GM21390 (cell line): ENCODE data around the gene PROK1.

Experiments
- ATAC-seq: cut with Tn5 transposase; IDR thresholded peaks from one replicate; pipeline ENCODE4 v1.9.1; 2021; ENCODE audit not compliant: unreplicated experiment

Gene PROK1

DNA sequence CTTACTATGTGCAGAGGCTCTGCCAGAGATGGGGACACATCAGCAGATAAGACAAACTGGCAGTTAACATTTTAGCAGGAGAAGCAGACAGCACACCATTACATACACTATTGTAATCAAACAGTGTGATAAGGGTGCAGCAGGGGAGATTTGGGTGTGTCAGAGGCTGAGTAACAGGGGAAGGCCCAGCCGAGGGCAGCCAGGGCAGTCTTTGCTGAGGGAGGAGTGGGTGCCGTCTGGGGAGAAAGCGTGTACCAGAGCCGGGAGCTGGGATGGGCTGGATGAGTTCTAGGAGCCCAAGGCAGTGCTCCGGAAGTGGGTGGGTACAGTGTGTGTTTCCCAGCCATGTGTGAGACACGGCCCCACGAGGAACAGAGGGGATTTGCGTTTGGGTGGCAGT, 36.8 kb downstream of the PROK1 start:
- no peak for ATAC-seq

DNA sequence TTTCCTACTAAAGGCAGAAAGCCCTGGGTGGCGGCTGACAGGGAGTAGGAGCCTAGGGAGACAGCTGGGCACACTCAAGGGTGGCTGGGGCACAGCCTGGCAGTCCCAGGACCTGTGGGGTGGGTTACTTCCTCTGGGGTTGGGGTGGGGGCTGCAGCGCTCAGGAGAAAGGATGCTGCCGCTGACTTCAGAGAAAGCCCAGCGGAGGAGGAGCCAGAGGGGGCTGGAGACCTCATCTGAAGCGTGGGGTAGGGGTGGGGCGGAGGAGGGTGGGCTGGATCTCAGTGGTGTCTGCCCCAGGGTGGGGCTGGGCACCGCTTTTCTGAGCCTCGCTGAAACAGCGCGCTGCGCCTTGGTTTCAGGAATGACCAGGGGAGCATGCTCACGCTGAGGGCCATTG, 37.2 kb downstream of the PROK1 start:
- no peak for ATAC-seq

DNA sequence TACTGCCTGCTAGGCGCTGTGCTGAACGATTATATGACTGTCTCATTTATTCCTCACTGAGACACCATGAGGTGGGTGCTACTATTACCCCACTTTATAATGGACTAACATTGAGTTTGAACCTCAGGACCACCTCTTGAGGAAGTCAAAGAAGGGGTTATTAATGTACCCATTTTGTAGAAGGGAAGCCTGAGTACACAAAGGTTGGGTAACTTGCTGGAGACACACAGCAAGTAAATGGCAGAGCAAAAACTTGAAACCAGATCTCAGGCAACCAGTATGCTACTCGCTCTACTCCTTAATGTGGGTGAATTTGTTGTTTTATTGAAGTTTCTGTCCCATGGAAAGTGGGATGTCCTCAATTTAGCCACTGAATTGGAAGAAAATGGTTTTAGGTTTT, 37.9 kb downstream of the PROK1 start:
- no peak for ATAC-seq

DNA sequence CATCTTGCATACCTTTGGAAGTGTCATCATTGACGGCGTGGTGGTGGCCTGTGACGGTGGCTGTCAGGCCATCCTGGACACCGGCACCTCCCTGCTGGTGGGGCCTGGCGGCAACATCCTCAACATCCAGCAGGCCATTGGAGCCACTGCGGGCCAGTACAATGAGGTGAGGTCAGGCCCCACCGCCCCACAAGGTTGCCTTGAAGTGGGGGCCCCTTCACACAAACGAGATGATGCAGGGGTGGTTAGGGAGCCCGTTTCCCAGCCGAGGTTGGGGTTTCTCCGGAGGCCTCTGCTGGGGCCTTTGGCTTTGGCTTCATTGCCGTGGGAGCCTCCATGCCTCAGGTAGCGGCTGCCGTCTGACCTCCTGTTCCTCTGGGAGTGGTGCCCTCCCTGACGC, 38.5 kb downstream of the PROK1 start:
- no peak for ATAC-seq

DNA sequence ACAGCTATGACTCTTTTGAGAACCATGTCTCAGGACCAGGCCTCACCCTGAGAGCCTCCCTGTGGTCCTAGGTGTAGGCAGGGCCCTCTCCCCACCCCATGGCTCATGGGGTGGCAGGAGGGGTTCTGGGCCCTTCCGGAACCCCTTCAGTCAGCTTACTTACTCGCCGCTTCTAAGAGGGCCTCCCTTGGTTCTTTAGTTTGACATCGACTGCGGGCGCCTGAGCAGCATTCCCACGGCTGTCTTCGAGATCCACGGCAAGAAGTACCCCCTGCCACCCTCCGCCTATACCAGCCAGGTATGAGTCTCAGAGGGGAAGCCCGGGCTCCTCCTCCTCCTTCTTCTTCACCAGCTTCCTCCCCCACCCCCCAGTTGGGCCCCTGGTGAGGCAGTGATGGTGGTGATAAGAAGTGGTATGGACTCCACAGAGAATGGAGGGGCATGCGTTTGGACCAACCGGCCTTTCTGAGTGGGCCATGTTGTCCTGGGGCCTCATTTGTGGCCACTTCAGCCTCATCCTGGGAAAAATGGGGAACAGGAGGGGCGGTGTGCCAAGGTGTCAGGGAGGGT, 39.1 kb downstream of the PROK1 start:
- ATAC-seq: no peak

DNA sequence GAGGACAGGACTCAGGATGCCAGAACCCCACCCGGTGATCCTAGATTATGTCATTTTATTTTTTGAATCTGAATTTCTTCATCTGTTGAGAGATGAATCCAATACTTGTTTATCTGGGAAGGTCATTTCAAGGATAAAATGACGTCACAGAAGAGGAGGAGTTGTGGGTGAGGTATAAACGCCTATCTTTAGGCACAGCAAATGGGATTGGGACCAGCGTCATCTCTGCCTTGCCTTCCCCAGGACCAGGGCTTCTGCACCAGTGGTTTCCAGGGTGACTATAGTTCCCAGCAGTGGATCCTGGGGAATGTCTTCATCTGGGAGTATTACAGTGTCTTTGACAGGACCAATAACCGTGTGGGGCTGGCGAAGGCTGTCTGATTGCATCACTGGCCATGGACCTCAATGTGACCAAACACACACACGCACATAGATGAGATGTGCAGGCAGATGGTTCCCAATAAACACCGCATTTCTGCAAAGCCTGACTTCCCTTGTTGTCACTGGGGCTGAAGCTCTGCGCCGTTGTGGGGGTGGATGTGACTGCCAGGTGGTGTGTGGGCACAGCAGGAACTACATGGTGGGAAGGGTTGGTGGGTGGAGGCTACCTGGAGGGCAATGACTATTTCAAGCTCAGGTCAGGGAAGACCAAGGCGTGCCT, 40.0 kb downstream of the PROK1 start:
- no peak for ATAC-seq

DNA sequence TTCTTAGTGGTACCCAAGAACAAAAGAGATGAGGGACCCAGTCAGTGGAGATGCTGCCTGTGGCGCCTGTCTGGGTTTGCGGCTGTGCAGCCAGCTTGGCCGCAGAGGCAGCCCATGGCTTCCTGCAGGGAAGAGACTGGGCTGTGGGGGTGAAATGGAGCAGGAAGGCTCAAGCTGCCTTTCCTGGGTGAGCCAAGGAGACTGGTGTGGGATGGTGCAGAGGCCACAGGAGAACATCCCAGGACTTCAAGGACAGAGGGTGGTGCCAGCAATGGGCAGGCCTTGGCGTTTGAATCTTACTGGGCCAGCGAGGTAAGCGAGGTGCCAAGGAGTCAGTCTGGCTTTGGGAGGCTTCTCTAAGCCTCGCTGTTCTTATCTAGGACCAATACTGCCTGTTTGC, 41.6 kb downstream of the PROK1 start:
- no peak for ATAC-seq

DNA sequence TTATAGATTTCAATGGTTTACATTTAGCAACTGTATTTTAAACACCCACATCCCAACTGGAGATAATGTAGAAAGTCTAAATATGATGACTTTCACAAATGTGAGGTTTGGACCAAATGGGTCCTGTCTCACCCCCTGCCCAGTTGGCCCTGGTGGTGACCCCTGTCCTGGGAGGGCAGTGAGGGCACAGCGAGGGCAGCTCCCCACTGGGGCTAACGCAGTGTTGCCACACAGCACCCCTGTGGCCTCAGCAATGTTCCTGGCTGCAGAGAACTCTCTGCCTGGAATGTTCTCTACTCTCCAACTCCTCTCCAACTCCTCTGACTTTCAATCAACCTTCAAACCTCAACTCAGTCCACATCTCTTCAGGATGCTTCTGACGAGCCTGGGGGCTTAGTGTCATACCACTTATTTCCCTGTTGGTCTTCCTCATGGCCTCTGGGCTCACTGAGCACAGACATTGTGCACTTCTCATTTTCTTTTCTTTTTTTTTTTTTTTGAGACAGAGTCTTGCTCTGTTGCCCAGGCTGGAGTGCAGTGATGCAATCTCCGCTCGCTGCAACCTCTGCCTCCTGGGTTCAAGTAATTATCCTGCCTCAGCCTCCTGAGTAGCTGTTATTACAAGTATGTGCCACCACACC, 42.2 kb downstream of the PROK1 start:
- ATAC-seq: no peak

DNA sequence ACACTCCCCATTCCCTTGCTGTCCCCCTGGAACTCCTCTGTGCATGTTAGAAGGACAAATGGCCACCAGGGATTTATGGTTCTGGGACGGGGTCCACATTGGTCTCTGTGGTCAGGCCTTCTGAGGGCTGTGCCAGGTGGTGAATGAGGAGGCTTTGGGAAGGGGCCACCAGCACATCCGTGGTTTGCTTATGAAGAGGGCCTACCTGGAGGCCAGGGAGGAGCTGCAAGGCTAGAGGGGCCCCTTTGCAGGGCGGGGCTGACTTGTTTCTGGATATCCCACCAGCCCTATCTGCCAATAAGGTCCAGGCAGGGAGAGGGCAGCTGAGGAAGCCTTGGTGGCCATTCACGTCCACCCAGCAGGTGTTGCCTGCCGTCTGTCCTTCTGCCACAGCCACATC, 43.1 kb downstream of the PROK1 start:
- ATAC-seq: no peak

DNA sequence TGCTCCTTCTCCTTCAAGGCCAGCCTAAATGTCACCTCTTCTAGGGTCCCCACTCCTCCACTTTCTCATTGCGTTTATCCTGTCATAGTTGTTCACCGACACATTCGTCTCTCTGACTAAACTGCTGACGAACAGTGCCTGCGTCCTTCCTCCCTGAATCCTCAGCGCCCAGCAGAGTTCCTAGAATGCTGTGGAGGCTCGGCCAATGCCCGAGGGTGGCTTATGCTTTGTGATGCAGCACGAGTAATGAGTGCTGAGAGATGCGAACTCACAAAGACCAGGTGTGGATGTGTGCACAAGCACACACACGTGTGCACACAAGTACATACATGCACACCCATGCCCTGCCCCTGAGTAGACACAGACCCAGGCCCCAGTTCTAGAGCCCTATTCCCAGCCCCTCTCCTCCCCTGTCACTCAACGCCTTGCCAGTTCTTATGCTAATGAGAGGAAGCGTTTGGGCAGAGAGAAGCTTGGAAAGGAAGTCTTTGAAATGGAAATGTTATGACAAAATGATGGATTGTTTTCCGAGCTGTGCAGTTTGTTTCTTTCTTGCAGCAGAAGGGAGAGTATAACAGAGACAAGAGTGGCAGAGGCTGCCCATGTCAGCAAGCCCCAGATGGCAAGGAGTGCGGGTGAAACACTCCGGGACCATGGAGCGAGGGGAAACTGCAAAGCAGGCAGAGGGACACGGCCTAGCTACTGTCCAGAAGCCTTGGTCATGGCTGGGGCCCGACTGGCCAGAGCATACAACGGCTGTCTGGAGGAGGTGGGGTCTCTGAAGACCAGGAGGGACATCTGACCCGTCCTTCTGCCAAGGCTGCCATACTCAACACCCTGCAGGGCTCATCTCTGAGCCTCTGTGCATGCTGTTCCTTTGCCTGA, 43.8 kb downstream of the PROK1 start:
- ATAC-seq: no peak

DNA sequence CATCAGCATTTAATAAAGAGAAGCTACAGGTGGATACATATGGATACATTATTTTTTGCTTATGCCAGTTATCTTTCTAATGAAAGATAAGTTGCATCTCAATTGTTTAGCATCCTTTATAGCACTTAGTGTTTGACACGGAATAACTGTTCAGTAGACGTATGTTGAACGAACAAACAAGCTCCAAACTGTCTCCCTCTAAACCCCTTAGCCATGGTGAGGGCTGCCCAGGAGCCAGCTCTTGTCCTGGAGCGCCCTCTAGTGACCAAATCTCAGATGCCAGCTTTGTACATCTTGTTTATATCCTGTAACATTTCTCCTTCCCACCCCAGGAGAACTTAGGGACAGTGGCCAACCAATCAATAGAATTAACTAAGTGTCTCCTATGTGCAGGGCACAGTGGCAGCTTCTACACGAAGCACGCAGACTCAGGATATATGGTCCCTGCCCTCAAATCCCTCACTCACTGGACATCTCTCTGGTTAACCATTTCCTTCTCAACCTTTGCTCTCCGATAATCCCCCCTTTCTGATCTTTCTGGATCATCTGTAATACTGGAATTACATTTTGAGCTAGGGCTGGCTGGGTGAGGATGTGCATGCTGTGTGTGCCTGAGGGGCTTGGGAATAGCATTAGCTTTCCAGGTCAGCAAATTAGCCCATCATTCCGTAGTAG, 45.1 kb downstream of the PROK1 start:
- no peak for ATAC-seq

DNA sequence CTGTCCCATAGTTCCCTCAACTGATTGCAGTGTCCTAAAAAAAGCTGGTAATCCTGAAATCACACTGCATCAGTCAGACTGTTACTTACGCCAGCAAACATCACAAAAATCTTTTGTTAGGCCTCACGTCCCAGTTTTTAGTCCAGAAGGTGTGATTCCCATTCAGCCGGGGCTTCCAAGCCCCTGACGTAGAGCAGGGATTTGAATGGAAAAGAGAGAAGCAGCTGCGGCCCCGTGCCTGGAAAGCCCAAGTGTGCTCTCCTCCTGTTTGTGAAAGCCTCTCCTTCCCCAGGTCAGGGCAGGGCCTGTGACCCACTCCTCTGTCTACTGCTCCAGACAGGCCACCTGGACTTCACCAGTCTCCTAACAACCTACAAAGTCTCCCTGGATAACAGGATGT, 47.3 kb downstream of the PROK1 start:
- ATAC-seq: no peak

DNA sequence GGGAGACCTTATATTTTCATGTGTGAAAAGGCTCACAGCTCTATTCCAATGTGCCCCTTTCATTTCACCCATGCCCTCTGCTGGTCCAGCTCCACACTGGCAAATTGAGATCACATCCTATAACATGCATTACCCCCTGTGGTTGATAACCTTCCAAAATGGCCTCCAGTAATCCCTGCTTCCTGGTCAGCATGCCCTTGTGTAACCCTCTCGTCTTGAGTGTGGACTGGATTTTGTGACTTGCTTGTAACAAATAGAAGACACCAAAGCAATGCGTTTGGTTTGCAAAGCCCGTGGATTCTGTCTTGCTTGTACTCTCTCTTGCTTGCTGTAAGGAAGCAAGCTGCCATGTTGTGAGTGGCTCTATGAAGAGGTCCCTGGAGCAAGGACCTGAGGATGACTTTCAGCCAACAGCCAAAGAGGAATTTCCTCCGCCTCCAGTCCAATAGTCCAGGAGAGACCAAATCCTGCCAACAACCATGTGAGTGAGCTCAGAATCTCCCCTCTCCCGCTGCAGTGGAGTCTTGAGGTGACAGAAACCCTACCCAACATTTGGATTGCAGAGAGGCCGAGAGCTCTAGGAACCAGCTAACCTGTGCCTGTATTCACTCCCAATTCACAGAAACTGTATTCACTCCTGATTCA, 50.7 kb downstream of the PROK1 start:
- ATAC-seq: no peak

DNA sequence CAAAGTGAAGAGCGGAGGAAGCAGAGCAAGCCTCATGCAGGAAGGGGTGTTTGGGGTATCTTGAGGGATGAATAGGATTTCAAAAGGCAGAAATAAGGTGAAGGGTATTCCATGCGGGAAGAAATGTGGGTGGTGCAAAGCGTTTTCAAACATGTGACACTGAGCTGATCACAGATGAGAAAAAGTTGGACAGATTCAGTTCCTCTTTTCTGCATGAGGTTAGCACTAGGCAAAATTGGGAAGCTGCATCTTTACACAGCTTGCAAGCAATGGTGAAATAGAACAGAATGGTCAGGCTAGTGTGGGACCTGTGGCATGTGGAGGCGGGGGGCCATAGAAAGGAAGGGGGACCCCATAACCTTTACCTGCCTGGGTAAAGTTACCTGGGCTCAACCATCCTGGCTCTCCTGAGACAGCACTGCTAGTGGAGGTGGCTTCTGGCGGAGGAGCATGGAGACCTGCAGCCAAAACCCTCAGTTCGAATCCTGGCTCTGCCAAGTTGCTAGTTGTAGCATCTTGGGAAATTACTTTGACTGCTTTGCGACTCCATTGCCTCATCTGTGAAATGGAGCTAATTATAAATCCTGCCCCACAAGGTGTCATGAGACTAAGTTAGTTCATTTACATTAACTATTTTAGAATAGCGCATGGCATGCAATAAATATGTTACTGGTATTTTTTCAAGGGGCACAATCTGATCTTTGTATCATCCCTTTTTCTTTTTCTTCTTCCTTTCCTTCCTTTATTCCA, 51.6 kb downstream of the PROK1 start:
- no peak for ATAC-seq

DNA sequence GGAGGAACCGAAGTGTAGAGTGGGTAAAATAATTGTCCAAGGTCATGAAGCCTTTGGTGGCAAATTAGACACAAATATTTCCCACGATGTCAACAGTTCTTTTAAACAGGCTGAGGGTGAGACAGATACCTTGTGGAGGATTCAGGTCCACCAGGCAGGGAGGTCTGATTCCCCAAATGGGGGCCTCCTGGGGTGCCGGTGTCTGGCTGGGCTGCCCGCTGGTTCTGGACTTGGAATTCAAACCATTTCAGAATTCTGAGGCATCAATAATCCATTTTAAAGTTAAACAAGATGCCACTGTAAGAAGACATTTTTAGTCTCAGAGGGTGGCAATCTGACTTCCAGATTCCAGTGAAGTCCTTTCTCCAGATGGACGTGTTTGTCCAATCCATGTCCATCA, 52.5 kb downstream of the PROK1 start:
- no peak for ATAC-seq

DNA sequence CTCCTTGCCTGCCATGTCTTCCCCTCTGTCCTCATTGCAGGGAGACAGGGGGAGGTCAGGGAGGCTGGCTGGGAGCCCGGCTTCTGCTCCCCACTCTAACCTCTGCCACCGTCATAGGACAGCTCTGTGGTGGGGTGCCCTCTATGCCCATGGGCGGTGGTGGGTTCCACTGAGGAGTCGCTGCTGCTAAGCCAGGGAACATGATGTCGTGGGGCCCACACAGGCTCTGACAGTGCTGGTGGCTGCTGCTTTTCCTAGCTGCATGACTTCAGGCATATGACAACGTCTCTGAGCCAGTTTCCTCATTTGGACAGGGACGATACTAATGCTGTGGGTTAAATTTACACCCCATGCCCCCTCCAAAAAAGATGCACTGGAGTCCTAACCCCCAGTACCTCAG, 53.3 kb downstream of the PROK1 start:
- no peak for ATAC-seq

DNA sequence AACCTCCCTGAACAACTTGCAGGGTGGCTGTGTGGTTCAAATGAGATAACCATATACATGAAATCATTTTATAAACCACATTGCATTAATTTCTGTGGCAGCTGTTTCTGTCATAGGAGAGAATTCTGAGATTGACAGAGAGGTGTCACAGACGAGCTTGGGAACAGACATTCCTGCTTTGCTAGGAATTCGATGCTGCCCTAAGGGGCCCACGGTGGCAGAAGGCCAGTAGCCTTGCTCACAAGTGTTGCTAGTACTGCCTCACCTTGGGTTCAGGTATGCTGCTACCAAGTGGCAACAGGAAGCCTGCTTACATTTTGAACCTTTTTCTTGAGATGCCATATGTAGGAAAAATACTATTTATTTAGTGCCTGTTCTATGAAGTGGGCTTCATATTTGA, 54.6 kb downstream of the PROK1 start:
- no peak for ATAC-seq

DNA sequence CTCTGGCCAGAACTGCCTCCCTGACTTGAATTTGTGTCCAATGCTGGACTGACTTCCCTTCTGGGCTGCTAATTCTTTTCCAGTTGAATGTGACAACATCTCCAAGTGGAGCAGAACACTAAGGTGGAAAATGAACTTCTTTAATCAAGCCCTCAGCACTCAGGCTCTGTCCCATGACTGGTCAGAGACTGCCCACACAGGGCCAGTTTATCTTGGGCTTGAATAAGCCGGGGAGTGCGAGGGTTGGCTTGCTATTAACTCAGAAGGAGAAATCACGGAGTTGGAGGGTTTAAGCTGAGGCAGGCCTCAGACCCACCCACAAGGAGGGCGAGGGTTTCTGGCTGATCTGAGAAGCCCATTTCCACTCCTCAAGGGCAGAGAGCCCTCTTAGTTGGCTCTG, 55.6 kb downstream of the PROK1 start:
- ATAC-seq: no peak
